Measurements from ENCODE around the gene FAM107B.

FAM107B gene

DNA sequence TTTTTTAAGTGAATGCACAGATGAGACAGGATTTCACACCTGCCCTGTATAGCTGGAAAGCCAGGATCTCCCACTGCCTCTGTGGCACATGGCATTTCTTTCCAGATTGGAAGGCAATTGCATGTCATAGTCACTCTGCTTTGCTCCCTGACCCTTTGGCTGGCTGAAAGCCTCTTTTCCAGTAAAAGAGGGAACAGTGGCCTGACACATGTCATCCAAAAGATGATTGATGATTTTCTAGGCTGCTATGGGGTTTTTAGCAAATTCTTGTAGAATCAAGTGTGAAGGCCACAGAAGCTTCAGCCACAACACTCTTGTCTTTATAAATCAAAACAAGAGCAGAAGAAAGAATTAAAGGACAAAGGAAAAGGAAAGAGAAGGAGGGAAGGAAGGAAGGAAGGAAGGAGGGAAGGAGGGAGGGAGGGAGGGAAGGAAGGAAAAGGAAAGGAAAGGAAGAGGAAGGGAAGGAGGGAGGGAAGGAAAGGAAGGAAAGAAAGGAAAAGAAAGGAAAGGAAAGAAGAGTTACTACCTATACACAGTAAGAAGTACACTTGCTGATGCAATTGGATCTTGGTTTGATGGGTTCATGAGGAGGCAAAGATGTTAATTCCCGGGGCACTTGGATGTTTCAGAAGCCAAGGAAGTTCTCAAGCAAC is 285.0 kb downstream of the FAM107B start:
- no peak for DNase-seq (ENCODE audit: low spot score)

DNA sequence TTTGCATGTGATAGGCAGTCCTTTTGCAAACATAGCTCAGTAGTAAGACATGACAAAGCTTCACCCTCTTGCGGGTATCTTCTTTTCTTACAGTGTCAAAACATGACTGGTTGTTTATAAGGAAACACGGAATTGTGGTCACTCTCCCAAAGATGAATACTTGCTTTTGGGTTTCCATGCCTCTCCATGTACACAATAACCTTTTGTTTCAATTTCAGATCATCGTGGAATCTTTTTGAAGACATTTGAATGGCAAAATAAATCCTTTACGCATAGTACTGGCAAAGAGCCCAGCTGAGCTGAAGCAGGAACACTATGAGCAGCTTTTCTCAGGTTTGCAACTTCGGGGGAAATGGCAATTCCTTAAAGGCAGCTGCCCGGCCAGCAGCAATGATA is 287.2 kb downstream of the FAM107B start:
- no peak for DNase-seq (ENCODE audit: low spot score)

DNA sequence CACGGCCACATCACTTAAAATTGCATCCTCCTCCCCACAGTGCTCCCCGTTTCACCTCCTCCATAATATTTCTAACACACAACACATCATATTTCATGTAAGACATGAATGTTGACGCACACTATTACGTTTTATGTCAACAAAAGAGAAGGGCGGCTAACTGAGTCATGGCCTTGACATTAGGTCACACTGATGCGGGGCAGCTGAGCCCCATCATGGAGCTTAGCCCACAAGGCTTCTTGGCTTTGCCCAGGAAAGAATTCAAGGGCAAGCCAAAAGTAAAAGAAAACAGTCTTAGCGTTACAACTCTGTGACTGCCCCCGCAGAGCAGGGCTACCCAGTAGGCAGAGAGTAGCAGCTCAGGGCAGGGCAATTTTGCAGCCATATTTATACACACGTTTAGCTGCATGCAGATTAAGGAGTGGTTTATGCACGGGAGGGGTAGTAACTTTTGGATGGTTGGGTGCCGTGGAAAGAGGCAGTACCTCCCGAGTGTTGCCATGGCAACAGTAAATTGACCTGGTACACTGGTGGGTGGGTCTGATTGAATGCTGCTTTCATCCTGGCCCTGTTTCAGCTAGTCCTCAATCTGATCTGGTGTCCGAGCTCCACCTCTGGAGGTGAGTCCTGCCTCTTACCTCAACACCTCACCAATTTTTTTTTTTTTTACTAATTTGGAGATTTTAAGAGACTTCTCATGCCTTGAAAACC is 287.8 kb downstream of the FAM107B start:
- DNase-seq (ENCODE audit: low spot score): no peak

DNA sequence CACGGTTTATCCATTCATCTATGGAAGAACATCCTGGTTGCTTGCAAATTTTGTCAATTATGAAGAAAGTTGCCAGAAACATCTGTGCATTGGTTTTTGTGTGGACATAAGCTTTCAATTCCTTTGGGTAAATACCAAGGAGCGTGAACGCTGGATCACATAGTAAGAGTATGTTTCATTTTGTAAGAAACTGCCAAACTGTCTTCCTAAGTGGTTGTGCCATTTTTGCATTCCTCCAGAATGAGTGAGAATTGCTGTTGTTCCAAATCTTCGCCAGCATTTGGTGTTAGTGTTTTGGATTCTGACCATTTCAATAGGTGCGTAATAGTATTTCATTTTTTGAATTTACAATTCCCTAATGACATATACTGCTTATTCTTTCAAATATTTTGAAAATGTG is 288.7 kb downstream of the FAM107B start:
- no peak for DNase-seq (ENCODE audit: low spot score)

DNA sequence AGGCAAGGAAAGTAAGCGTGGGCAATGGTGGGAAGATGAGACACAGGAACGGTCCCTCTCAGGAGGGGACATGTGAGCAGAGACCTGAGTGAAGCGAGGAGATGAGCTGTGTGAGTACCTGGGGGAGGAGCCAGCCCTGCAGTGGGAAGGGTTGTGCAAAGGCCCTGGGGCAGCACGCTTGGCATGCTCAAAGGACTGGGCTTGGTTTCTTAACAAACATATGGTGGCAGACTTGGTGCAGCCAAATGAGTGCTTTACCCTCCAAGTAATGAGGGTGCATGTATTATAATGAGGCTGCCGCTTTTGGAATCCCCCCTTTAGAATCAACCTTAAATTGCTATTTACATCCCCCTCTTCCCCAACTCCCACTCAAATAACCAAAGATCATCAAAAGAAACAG is 291.3 kb downstream of the FAM107B start:
- DNase-seq (ENCODE audit: low spot score): no peak

DNA sequence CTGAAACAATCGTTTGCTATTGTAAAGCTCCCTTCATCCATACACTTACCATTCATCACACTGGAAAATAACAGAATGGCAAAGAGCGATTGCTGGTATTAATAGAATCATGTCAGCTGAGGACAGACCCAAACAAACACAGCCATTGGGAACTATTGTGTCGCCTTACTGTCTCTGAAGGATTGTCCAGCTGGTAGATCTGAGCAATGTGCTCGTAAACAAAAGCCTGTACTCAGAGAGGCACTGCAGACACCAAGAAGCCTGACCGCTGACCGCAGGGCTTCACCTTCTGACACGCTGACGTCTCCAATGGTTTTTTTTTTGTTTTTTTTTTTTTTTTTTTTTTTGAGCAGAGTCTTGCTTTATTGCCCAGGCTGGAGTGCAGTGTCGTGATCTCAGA is 292.9 kb downstream of the FAM107B start:
- no peak for DNase-seq (ENCODE audit: low spot score)

DNA sequence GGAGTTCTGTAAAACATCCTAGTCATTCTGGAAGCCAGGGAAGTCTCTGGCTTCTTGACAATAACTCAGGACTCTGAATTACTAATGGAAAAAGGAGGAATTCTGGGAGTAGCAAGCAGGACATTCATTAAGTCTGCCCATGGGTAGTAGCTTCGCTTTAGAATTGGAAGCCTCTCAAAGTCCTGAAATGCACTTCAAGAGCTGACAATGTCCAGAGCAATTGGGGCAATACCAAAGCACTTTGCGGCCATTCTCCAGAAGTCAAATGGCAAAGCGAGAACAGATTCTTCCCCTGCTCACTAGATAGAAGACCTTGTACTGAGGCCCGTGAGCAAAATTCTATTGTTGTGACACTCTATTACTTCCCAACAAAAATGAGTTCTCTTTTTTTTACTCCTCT is 293.7 kb downstream of the FAM107B start:
- DNase-seq (ENCODE audit: low spot score): no peak

DNA sequence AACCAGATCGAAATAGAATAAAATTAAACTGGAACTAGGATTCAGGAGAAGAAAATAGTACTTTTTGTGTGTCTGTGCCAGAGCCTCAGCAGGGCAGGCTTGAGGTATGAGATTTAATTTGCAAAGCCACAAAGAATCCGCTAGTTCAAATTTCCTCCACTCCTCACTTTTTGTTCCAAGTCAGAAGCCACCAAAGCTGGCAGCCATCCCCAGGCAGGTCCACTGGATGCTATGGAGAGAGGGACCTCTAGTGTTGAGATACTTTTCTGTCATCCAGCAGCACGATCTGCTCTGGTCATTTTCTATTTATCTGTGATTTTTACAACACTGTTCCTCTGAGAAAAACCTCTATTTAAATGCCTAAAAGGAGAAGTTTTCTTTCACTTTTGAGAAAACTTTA is 296.1 kb downstream of the FAM107B start:
- DNase-seq (ENCODE audit: low spot score): peak; percentile 77

DNA sequence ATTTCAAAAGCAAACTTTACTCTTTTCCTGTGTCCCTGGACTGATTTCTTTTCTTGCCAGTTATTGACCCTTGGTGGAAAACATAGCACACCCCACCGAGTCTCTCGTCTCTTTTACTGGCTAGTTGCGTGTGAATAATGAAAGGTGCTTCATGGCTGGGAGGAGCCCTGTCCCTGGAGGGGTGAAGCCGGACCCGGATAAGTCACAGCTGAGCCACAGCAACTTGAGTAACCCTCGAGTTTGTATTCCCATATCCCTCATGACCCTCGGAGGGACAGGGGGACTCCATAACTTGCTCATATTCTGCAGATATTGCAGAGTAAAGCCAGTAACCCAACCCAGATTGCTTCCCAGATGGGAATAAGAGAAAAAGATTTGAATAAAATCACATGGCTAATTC is 296.5 kb downstream of the FAM107B start:
- DNase-seq (ENCODE audit: low spot score): no peak

DNA sequence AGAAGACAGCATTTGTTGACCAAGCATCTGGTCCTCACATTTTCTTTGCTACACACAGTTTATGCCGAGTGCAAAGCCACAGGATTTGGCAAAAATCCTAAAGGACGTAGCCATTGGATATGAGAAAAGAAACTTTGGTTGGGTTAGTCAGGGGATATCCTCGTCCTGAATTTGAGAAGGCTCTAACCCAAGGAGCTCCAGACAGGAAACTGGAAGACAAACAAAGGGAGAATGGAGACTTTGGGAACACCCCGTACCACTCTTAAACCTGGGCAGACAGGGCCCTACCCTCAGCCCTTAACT is 297.3 kb downstream of the FAM107B start:
- peak; percentile 55 for DNase-seq (ENCODE audit: low spot score)

DNA sequence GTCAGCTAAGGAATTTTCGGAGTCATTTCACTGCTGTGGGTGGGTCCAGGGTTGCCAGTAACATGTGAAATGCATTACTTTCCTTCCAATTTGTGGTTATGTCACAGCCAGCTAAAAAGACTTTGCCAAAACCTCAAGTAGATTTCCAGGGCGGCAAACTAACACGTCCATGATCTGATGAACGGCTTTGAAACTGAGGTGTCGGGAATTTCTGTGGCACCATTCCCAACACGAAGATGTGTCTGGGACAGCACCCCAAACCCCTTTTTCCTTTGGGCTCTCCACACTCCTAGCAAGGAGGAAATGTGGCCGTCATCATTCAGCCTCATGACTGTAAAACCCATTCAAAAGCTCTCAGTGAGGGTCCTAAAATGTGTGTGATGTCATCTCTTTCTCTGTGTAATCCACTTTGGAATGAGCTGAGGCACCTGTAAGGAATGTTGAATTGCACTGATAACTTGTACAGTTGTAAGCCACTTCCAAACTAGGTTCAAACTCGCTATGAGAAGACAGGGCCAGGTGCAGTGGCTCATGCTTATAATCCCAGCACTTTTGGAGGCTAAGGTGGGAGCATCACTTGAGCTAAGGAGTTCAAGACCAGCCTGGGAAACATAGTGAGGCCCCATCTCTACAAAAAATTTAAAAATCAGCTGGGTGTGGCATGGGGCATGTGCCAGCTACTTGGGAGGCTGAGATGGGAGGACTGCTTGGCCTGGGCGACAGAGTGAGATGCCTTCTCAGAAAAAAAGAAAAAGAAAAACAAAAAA is 297.9 kb downstream of the FAM107B start:
- DNase-seq (ENCODE audit: low spot score): peak; percentile 64

DNA sequence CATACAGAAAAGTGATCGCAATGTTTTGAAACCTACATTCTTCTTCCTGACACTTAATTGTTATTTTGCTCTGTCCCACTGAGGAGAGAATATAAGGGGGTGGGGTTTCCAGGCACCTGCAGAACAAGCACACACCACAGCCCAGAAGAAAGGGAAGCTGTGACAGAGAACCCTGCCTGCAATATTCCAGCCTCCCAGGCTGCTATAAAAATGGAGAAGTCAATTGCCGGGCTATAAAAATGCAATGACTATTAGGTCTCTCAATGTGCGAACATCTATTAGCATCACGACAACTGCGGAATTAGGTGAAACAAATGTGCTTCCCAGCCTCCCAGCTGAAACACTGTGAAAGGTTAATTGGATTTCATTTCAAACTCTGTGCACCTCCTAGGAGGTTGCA is 298.7 kb downstream of the FAM107B start:
- DNase-seq (ENCODE audit: low spot score): no peak

DNA sequence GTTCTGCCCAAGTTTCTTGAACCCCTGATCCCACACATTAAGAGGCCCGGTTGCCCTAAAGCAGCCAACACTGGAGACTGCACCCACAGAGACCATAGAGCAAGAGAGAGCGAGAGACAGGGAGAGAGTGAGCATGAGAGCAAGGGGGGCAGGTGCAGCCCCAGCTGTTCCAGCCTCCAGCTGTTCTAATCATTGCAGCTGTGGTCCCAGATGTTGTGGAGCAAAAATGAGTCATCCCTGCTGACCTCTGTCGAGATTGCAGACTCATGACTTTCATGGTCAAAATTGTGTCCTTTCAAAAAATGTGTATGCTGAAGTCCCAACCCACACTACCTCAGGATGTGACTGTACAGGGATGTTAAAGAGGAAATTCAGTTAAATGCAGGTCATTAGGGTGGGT is 300.0 kb downstream of the FAM107B start:
- no peak for DNase-seq (ENCODE audit: low spot score)

DNA sequence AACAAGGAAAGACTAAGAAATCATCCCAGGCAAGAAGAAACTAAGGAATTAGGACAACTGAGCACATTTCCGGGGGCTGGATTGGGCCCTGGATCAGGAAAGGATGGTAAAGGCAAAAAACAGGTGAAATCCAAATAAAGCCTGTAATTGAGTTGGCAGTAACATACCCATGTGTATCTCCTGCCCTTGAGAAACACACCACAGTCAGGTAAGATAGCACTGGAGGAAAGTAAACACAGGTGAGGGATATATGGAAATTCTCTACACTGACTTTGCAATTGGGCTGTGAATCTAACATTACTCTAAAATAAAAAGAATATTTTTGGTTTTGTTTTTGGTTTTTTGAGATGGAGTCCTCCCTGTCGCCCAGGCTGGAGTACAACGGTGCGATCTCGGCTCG is 303.8 kb downstream of the FAM107B start:
- no peak for DNase-seq (ENCODE audit: low spot score)

DNA sequence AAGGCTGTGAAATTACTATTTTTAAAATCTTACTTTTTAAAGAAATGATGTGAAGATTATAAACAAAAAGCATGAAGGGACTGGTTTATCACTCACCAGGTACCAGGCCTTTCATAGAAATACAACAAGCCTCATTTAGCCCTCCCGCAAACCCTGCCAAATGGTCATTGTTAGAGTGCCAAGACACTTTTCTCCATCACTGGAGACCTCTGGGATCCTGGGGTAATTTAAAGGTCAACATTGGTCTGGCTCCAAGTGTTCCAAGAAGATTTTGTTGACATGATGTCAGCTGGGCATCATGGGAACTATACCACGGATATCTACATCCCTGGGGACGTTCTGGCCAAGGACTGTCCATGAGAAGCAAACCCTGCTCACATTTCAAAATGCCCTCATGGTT is 306.0 kb downstream of the FAM107B start:
- DNase-seq (ENCODE audit: low spot score): no peak
